WTC11 (cell line): ENCODE results near the gene YWHAQ. TPM values are rescaled to one million over a fixed set of nuclear protein-coding genes. Genes with fewer than 3 reads are reported as not detected.

ENCODE experiments used
- ATAC-seq: fragments of 200-7000 bp; cut with Tn5 transposase; 2 replicates; pipeline ENCODE4 v1.10.0; 2021; ENCODE audit warnings: mild to moderate bottlenecking, moderate library complexity
- CTCF ChIA-PET: fragments of 300-600 bp; sonication (Branson Sonifier 250); formaldehyde crosslinking; loops from one replicate; lab custom pipeline; 2021; ENCODE audit warnings: antibody characterized with exemption; lab: Charles Lee
- POLR2A ChIA-PET: fragments of 350-600 bp; sonication (Branson Sonifier 250); formaldehyde crosslinking; loops from one replicate; lab custom pipeline; 2021; ENCODE audit warnings: antibody characterized with exemption; lab: Charles Lee
- DNase-seq: peaks from one replicate; pipeline ENCODE4 v3.0.0; 2021; ENCODE audit warnings: low spot score
- H3K27ac Mint-ChIP-seq: 2 replicates; pipeline ENCODE4 v1.8.0; 2021; ENCODE audit warnings: mixed read lengths
- H3K27me3 Mint-ChIP-seq: 2 replicates; pipeline ENCODE4 v1.8.0; 2021; ENCODE audit warnings: low read depth, mild to moderate bottlenecking, moderate library complexity, mixed read lengths
- H3K36me3 Mint-ChIP-seq: 2 replicates; pipeline ENCODE4 v1.8.0; 2021; ENCODE audit warnings: mixed read lengths
- H3K4me1 Mint-ChIP-seq: 2 replicates; pipeline ENCODE4 v1.8.0; 2022; ENCODE audit warnings: mixed read lengths
- H3K4me3 Mint-ChIP-seq: 2 replicates; pipeline ENCODE4 v1.8.0; 2021; ENCODE audit warnings: mild to moderate bottlenecking, moderate library complexity, mixed read lengths
- H3K9me3 Mint-ChIP-seq: 2 replicates; pipeline ENCODE4 v1.8.0; 2021; ENCODE audit warnings: mixed read lengths
- CBFB ChIP-seq: sonication (generic); formaldehyde crosslinking; IDR thresholded peaks from 2 replicates; pipeline ENCODE4 v1.8.1; 2022; ENCODE audit warnings: mild to moderate bottlenecking, low read depth, missing genetic modification reagents
- CREB1 ChIP-seq: sonication (generic); formaldehyde crosslinking; IDR thresholded peaks from 2 replicates; pipeline ENCODE4 v1.8.0; 2023; ENCODE audit warnings: mild to moderate bottlenecking, missing genetic modification reagents
- CREM ChIP-seq: sonication (generic); formaldehyde crosslinking; IDR thresholded peaks from 2 replicates; pipeline ENCODE4 v1.8.1; 2022; ENCODE audit warnings: mild to moderate bottlenecking, missing genetic modification reagents, moderate library complexity
- E2F5 ChIP-seq: sonication (generic); formaldehyde crosslinking; IDR thresholded peaks from 2 replicates; pipeline ENCODE4 v1.8.1; 2022; ENCODE audit warnings: mild to moderate bottlenecking, moderate library complexity, missing genetic modification reagents
- EMX1 ChIP-seq: fragments of 250-450 bp; sonication (Bioruptor Pico); IDR thresholded peaks from 2 replicates; pipeline ENCODE4 v1.8.0; 2021; ENCODE audit warnings: mild to moderate bottlenecking
- ESRRA ChIP-seq: sonication (generic); formaldehyde crosslinking; IDR thresholded peaks from 2 replicates; pipeline ENCODE4 v1.8.1; 2022; ENCODE audit warnings: mild to moderate bottlenecking, missing genetic modification reagents, borderline replicate concordance
- FOXP4 ChIP-seq: sonication (generic); formaldehyde crosslinking; IDR thresholded peaks from 2 replicates; pipeline ENCODE4 v1.8.0; 2022; ENCODE audit warnings: mild to moderate bottlenecking, missing genetic modification reagents
- GABPB1 ChIP-seq: sonication (generic); formaldehyde crosslinking; IDR thresholded peaks from 2 replicates; pipeline ENCODE4 v1.8.1; 2023; ENCODE audit warnings: mild to moderate bottlenecking, missing genetic modification reagents
- GTF2I ChIP-seq: fragments of 250-450 bp; sonication (Bioruptor Pico); conservative IDR thresholded peaks from 2 replicates; pipeline ENCODE4 v1.4.0; 2021; ENCODE audit warnings: mild to moderate bottlenecking
- IRF1 ChIP-seq: sonication (generic); formaldehyde crosslinking; IDR thresholded peaks from 2 replicates; pipeline ENCODE4 v1.8.0; 2023; ENCODE audit warnings: missing genetic modification reagents
- JUN ChIP-seq: sonication (generic); formaldehyde crosslinking; IDR thresholded peaks from 2 replicates; pipeline ENCODE4 v1.8.0; 2023; ENCODE audit warnings: mild to moderate bottlenecking, missing genetic modification reagents
- MXD4 ChIP-seq: fragments of 250-450 bp; sonication (Bioruptor Pico); IDR thresholded peaks from 2 replicates; pipeline ENCODE4 v1.8.0; 2021; ENCODE audit warnings: mild to moderate bottlenecking, moderate library complexity, borderline replicate concordance
- OVOL2 ChIP-seq: fragments of 250-450 bp; sonication (Bioruptor Pico); IDR thresholded peaks from 2 replicates; pipeline ENCODE4 v1.9.0; 2021; ENCODE audit warnings: mild to moderate bottlenecking, borderline replicate concordance
- PRDM15 ChIP-seq: sonication (generic); formaldehyde crosslinking; IDR thresholded peaks from 2 replicates; pipeline ENCODE4 v1.8.0; 2022; ENCODE audit warnings: missing genetic modification reagents
- SMAD3 ChIP-seq: sonication (generic); formaldehyde crosslinking; IDR thresholded peaks from 2 replicates; pipeline ENCODE4 v1.8.0; 2022; ENCODE audit warnings: missing genetic modification reagents, mild to moderate bottlenecking, borderline replicate concordance
- ZNF232 ChIP-seq: sonication (generic); formaldehyde crosslinking; IDR thresholded peaks from 2 replicates; pipeline ENCODE4 v1.8.0; 2022; ENCODE audit warnings: mild to moderate bottlenecking, missing genetic modification reagents
- total RNA-seq: library from RNA; stranded (reverse); gene quantifications from 3 replicates; pipeline ENCODE4 v1.2.3, GENCODE V29; 2021
- TF ChIP-seq, protein P1 (sequence below): fragments of 250-450 bp; sonication (Bioruptor Pico); IDR thresholded peaks from 2 replicates; pipeline ENCODE4 v1.8.0; 2021; ENCODE audit warnings: mild to moderate bottlenecking
- TF ChIP-seq, protein P2 (sequence below): sonication (generic); formaldehyde crosslinking; IDR thresholded peaks from 2 replicates; pipeline ENCODE4 v1.8.0; 2023; ENCODE audit warnings: mild to moderate bottlenecking, missing genetic modification reagents
- TF ChIP-seq, protein P3 (sequence below): sonication (generic); formaldehyde crosslinking; conservative IDR thresholded peaks from 2 replicates; pipeline ENCODE4 v1.8.1; 2023; ENCODE audit warnings: mild to moderate bottlenecking, low read depth, missing genetic modification reagents, moderate library complexity

The YWHAQ gene
- total RNA-seq, 1 experiment from 2014 or later: 395 TPM

GRCh38 chr2:9535177-9535576 is 95.6 kb downstream of the YWHAQ start:
- Mint-ChIP-seq H3K4me1 (0 out of 2 replicates have a peak, but pooled peaks cover 5% of the 10 kb centered on the region), H3K27ac (no peak overlapping the region), H3K27me3 (no peaks in the 10 kb centered on the region), H3K36me3 (0 out of 2 replicates have a peak, but pooled peaks cover 2% of the 10 kb centered on the region), H3K4me3 (no peak overlapping the region), H3K9me3 (no peaks in the 10 kb centered on the region)
- POLR2A ChIA-PET: no interaction called here
- TF ChIP-seq IRF1 (CRISPR knock-in tag) (no peak), FOXP4 (CRISPR knock-in tag) (no peak), OVOL2 (CRISPR knock-in tag) (no peak), CREM (CRISPR knock-in tag) (no peak), PRDM15 (CRISPR knock-in tag) (no peak), E2F5 (CRISPR knock-in tag) (no peak), SMAD3 (no peak), CREB1 (CRISPR knock-in tag) (no peak), GABPB1 (CRISPR knock-in tag) (no peak), JUN (CRISPR knock-in tag) (no peak), EMX1 (CRISPR knock-in tag) (no peak), GTF2I (CRISPR knock-in tag) (no peak), ZNF232 (CRISPR knock-in tag) (no peak), CBFB (CRISPR knock-in tag) (no peak), MXD4 (CRISPR knock-in tag) (no peak), ESRRA (CRISPR knock-in tag) (no peak)
- TF ChIP-seq, protein P1, sequence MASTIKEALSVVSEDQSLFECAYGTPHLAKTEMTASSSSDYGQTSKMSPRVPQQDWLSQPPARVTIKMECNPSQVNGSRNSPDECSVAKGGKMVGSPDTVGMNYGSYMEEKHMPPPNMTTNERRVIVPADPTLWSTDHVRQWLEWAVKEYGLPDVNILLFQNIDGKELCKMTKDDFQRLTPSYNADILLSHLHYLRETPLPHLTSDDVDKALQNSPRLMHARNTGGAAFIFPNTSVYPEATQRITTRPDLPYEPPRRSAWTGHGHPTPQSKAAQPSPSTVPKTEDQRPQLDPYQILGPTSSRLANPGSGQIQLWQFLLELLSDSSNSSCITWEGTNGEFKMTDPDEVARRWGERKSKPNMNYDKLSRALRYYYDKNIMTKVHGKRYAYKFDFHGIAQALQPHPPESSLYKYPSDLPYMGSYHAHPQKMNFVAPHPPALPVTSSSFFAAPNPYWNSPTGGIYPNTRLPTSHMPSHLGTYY (CRISPR knock-in tag): no peak
- TF ChIP-seq, protein P2, sequence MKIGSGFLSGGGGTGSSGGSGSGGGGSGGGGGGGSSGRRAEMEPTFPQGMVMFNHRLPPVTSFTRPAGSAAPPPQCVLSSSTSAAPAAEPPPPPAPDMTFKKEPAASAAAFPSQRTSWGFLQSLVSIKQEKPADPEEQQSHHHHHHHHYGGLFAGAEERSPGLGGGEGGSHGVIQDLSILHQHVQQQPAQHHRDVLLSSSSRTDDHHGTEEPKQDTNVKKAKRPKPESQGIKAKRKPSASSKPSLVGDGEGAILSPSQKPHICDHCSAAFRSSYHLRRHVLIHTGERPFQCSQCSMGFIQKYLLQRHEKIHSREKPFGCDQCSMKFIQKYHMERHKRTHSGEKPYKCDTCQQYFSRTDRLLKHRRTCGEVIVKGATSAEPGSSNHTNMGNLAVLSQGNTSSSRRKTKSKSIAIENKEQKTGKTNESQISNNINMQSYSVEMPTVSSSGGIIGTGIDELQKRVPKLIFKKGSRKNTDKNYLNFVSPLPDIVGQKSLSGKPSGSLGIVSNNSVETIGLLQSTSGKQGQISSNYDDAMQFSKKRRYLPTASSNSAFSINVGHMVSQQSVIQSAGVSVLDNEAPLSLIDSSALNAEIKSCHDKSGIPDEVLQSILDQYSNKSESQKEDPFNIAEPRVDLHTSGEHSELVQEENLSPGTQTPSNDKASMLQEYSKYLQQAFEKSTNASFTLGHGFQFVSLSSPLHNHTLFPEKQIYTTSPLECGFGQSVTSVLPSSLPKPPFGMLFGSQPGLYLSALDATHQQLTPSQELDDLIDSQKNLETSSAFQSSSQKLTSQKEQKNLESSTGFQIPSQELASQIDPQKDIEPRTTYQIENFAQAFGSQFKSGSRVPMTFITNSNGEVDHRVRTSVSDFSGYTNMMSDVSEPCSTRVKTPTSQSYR (CRISPR knock-in tag): no peak
- TF ChIP-seq, protein P3, sequence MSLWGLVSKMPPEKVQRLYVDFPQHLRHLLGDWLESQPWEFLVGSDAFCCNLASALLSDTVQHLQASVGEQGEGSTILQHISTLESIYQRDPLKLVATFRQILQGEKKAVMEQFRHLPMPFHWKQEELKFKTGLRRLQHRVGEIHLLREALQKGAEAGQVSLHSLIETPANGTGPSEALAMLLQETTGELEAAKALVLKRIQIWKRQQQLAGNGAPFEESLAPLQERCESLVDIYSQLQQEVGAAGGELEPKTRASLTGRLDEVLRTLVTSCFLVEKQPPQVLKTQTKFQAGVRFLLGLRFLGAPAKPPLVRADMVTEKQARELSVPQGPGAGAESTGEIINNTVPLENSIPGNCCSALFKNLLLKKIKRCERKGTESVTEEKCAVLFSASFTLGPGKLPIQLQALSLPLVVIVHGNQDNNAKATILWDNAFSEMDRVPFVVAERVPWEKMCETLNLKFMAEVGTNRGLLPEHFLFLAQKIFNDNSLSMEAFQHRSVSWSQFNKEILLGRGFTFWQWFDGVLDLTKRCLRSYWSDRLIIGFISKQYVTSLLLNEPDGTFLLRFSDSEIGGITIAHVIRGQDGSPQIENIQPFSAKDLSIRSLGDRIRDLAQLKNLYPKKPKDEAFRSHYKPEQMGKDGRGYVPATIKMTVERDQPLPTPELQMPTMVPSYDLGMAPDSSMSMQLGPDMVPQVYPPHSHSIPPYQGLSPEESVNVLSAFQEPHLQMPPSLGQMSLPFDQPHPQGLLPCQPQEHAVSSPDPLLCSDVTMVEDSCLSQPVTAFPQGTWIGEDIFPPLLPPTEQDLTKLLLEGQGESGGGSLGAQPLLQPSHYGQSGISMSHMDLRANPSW: no peak
- CTCF ChIA-PET: interaction anchor here (0.6 kb wide), 1 partner anchor 31 kb away, joined by 5 read pairs; no protein-coding TSS in a partner anchor
- DNase-seq (no peak), ATAC-seq (no peak)
